Activated effector memory CD4-positive, alpha-beta T cell treated with anti-CD3 and anti-CD28 coated beads, Interleukin-2, amount 50 U/mL, for 16 hours (primary cell): ENCODE results near the gene MXD4.
"Not testable (repeated sequence)": the region's sequence is repeated elsewhere in the genome, so short reads cannot be mapped to it uniquely, and the experiment has no call there.

Experiments used
- DNase-seq: peaks from one replicate; pipeline ENCODE4 v3.0.0-alpha.2; 2020

The MXD4 gene

GRCh38 chr4:2275044-2275397 is 13.1 kb upstream of the MXD4 start:
- DNase-seq: not testable (repeated sequence)

GRCh38 chr4:2274320-2275043 is 12.6 kb upstream of the MXD4 start:
- DNase-seq: no peak

GRCh38 chr4:2273657-2274319 is 11.9 kb upstream of the MXD4 start:
- DNase-seq: no peak

GRCh38 chr4:2273221-2273620 is 11.3 kb upstream of the MXD4 start:
- no peak for DNase-seq

- no peak for DNase-seq
These were observed 10.9 kb upstream of the MXD4 start for GRCh38 chr4:2272828-2273120.

GRCh38 chr4:2272026-2272827 is 10.3 kb upstream of the MXD4 start:
- DNase-seq: no peak

GRCh38 chr4:2271279-2272025 is 9.5 kb upstream of the MXD4 start:
- DNase-seq: no peak

- DNase-seq: no peak
These were observed 8.6 kb upstream of the MXD4 start for GRCh38 chr4:2270341-2271165.

- no peak for DNase-seq
These were observed 7.8 kb upstream of the MXD4 start for GRCh38 chr4:2269618-2270163.

- no peak for DNase-seq
These were observed 7.3 kb upstream of the MXD4 start for GRCh38 chr4:2269206-2269531.

GRCh38 chr4:2268357-2269205 is 6.7 kb upstream of the MXD4 start:
- DNase-seq: no peak

GRCh38 chr4:2267841-2268240 is 5.9 kb upstream of the MXD4 start:
- DNase-seq: no peak

GRCh38 chr4:2267320-2267811 is 5.5 kb upstream of the MXD4 start:
- DNase-seq: no peak

- DNase-seq: no peak
These were observed 4.9 kb upstream of the MXD4 start for GRCh38 chr4:2266821-2267220.

GRCh38 chr4:2266181-2266580 is 4.3 kb upstream of the MXD4 start:
- no peak for DNase-seq

- no peak for DNase-seq
These were observed 3.5 kb upstream of the MXD4 start for GRCh38 chr4:2265113-2266110.

- DNase-seq: no peak
These were observed 2.7 kb upstream of the MXD4 start for GRCh38 chr4:2264481-2265041.

GRCh38 chr4:2263926-2264321 is 2.0 kb upstream of the MXD4 start:
- no peak for DNase-seq

GRCh38 chr4:2262944-2263250 is 988 bp upstream of the MXD4 start:
- DNase-seq: no peak
